GM21515 (cell line): Measurements from ENCODE around the gene CFAP299.

Source experiments
- ATAC-seq: cut with Tn5 transposase; IDR thresholded peaks from one replicate; pipeline ENCODE4 v1.9.1; 2021; ENCODE audit not compliant: unreplicated experiment

Gene CFAP299

DNA sequence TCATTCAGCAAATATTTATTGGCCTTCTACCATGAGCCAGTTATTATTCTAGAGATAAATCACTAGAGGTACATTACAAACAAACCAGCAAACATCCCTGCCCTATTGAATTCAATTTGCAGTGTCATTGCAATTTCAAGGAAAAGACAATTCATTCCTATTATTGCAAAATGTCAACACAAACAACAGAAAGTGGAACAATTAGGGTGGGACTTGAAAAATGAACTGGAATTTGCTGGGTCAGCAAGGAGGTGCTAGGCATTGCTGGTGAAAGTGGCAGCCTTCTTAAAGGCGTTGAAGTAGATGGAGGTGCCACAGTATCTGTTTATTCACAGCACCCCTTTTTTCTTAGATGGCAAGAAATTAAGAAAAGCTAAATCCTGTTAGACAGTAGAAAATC lies 470.9 kb downstream of the CFAP299 start:
- no peak for ATAC-seq

DNA sequence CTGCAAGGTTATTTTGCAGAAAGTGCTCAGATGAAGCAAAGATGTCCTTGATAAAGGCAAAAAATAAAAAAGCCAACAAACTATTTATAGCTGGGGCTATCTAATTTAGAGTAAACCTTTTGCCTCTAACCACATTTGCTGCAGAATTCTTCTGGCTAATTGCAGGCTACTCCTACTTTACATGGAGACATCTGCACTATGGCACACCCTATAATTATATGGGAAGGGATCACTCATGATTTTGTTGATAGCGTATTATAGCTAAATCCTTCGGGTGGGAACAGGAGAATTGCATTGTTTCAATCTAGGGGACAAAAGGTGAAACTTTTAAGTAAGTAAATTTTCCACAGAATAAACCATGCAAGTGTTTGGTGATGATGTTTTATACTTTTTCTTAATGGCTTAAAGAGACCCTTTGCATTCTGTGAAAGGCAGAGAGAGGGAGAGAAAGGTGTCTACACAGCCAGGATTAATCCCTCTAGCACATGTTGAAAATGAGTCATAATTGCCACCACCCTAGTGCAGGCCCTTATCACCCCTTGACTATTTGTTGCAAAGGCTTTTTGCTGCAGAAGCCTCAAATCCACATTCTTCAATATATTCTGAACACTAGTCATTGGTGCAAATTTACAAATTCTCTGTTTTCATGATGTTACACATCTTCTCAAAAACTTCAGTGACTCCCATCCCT lies 473.7 kb downstream of the CFAP299 start:
- ATAC-seq: no peak

DNA sequence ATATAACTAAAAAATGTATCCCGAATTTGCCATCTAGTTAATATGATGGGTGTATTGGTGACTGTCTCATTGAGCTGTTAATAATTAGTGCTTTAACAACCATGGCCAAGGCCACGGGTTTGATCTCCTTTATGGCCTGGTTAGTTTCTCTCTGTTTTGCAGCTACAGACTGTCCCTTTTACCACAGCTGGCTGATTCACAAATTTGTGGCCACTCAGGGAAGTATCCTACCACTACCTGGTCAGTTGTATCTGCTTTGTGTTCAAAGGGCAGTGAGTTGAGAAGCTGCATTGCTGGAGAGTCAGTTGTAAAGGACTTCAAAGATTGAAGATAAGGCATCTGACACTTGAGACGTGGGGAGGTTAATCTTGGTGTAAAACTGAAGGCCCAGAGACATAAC lies 475.9 kb downstream of the CFAP299 start:
- ATAC-seq: no peak

DNA sequence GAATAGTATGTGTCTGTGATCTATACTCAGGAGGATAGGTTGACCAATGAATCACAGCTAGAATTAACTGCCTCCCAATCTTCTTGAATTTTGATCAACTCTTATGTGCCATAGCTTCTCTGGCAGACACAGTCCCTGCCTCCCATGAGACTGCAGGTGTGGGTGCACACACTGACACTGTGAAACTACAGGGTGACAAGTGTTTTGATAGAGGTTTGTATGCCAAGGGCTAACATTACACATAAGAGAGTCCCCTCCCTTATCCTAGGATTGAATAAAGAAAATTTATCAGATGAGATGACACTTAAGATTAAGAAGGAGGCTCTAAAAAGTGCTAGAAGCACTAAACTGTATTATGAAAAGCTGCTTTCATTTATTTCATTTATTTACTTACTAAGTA lies 476.6 kb downstream of the CFAP299 start:
- no peak for ATAC-seq

DNA sequence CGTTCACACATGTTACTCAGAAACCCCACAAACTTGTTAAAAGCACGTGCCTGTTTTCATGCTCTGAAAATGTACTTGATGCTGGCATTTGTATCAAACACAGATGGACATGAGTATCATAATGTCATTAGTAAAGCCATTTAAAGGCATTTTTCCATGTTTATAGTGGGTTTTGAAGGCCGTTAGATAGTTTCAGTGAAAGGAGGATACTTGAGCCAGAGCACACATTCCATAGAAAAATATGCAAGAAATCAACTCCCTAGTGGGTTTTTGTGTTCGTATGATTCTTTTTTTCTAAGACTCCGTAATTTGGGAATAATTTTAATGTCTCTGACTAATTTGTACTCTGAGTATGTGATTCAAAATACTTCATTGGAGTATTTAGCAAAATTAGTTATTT lies 478.7 kb downstream of the CFAP299 start:
- ATAC-seq: no peak

DNA sequence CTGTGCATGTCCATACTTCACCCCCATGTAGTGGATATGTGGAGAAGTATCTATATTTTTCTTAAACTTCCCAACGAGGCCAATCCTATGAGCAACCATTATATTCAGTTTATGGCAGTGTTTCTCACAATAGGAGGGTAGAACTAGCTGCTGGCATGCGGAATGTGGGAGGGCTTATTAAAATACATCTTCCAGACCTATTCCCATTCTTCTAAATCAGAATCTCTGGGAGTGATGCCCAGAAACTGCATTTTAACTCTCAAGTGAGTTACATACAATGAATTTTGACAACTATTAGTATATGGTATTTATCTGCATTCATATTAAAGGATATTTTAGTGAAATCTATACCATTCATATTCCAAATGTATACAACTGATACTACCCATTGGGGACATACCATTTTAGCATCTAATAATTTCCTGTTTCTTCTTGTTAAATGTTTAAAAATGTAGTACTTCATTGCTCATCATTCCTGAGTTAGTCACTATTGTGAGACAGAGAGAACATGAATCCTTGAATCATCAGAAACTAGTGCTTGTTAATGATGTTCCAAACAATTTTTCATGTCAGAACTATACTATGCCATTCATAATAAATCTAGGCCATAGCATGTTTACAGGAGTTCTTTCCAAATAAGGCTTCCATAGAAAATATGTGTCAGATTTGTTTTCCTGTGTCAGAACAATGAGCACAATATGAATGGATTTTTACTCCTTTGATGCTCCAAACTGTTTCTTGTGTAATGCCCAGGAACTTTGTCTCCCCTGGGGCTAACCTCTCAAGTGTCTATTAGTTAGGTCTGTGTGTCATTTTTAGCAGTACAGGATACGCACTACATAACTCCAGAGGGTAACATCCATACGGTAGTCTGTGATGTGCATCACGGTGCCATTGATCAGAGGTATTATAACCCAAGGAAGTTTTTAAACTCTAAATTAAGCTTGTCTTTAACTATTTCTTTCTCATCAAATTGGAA lies 496.1 kb downstream of the CFAP299 start:
- ATAC-seq: no peak

DNA sequence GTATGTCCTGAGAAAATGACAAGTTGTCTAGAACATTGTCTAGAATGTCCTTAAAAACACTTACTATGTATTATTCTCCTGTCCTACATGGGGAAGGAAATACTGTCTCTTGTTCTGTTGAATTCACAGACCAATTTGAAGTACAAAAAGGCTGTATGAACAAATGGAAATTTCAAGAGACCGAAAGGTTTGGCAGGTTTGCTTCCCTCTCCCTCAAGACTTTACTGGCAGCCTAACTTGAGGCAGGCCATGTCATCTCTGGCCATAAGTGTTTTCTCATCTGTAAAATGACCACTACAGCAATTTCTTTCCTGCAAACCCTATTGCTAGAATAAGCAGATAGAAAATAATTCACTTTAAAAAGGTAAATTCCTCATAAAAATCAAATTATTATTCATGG lies 503.8 kb downstream of the CFAP299 start:
- no peak for ATAC-seq

DNA sequence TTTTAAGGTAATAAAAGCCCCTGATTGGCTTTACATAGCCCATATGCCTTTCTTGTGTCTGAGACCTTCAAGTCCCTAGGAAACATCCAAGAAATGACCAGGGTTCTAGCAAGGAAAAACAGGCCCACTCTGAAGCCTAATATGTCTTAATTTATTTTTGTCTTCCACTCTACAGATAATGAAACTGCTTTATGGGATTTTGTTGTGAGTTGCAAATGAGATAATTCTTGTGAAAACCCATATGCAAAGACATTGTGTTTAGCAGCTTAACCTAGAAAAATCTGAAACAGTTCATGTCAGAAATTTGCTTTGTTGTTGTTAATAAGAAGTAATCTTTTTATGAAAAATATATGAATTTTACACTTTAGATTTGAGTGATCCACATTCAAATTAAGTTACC lies 504.3 kb downstream of the CFAP299 start:
- no peak for ATAC-seq

DNA sequence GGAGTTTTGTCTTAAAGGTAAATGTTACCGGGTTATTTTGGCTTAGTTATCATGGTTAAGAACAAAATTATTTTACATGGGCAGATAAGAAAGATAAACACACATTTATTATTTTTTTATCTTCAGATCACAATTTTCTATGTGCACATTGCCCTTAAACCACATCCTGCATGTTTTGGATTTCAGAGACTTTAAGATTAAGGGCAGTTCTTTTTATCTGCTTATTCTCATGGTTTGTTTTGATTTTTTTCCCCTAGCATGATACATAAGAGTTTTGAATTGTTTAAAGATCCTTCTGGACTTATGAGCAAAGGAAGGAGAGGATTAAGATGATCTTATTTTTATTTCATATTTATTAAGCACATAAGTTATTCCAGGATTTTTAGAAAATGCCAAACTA lies 504.9 kb downstream of the CFAP299 start:
- no peak for ATAC-seq

DNA sequence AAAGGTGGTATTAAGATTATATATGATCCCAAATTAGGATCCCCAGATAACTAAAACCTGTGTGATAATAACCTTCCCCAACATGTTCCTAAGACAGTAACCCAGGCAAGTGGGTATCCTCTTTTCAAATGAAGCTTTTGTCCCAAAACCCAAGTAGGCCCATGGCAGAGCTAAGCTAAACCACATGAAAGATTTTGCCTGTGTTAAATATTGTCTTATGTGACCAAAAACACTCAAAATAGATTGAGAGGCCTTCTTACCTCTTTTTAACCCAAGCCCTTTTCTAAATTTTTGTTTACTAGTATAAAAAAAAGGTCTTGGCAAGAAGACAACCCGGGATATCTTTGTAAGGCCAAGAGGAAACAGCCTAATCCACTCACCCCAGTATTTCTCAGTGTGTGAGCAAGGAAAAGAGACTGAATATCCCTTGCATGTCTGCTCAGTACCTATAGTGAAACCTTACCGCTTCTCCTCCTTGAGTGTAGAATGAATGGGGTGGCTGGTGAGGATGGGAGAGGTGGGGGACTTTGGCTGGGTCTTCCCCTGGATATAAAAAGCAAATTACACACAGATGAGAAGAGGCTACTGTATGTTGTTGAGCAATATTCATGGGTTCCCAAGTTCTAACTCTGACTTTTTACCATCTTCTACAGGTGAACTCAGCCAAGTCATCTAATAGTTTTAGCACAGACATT lies 506.2 kb downstream of the CFAP299 start:
- no peak for ATAC-seq

DNA sequence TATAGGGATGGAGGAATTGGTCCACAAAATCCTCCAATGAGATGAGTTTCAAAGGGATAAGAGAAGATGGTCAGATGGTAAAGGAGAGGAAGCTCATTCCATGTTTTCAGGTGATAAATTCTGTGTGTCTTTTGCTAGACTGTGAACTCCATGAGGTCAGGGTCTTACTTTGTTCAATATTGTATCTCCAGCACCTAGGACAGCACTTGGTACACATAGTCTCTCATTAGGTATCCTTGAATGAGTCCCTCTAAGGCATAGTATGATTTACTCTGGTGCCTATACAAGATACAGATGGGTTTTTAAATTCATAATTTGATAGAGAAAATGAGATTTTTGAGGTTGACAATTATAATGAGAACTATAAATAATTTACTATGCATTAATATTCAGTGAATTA lies 510.7 kb downstream of the CFAP299 start:
- no peak for ATAC-seq

DNA sequence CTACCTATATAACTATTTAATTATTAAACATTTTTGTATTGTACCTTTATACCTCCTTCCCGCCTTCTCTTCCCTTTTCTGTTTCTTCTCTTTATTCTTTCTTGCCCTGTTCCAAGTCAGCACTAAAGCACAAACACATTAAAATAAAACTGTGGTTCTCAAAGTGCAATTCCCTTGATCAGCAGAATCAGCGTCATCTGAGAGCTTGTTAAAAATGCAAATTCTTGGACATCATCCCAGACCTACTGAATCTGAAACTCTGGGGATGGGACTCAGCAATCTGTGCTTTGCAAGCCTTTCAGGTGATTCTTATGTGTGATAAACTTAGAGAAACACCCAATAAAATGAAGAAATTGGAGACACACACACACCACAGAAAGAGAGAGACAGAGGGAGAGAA lies 516.5 kb downstream of the CFAP299 start:
- no peak for ATAC-seq

DNA sequence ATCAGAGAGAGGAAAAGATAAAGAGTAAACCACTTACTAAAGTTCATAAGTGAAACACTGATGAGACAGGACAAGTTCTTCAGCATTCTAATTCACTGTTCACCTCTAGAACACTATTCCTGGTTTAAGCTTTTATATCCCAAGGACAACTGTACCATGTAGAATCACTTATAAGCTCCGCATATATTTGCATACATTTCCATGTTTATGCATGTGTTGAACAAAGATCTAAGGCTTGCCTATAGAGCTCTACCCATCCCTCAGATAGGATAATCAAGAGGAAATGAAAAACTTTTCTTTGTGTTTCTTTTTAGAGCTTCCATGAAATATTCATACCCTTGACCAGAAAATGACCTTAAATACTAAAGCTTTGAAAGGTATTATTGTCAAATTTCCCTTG lies 538.0 kb downstream of the CFAP299 start:
- ATAC-seq: no peak

DNA sequence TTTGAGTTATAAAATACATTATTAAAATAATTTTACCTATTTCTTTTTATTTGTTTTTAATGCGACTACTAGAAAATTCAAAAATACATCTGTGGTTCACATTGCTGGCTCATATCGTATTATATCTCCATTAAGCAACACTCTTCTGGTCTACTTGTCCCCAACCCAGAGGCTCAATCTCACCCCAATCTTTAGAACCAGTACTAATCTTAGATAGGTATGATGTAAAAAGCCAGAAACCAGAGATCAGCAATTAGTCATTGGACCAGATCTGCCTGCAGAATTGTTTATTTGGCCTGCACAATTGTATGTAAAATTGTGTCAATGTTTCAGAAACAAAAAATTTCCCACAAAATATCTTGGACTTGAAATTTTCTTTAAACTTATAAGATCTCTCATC lies 539.4 kb downstream of the CFAP299 start:
- no peak for ATAC-seq

DNA sequence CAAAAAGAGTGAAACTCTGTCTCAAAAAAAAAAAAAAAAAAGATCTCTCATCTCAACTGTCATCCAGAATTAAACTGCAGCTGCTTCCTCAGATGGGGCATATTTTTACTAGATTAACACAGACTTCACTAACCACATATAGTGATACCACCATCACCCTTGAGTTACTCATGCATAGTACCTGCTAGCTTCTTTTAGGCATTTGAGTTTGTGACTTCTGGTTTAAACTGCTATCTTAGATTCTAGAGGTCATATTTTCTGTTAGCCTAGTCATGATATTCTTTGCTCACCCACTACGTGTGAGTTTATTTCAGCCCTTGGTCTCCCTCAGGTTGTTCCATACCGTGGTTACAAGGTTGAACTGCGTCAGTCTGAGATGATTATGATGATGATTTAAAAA lies 540.1 kb downstream of the CFAP299 start:
- ATAC-seq: peak; percentile 92

DNA sequence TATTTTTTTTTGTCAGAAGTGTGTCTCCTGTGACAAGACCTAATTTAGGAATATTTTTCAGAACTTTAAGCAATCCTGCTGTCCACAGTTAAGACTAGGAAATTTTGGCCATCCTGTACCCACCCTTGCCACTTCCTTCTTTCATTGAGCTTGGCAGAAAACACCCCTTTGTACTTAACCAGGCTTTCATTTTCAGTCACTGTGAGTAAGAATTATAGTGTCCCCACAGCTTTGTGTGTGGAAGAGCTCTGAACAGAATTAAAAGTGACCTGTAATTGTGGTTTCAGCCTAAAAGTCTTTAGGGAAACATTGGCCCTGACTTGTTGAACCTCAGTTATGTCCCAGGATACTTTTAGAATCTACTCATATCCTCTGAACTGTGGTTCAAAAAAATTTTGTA lies 541.3 kb downstream of the CFAP299 start:
- ATAC-seq: peak; percentile 63

DNA sequence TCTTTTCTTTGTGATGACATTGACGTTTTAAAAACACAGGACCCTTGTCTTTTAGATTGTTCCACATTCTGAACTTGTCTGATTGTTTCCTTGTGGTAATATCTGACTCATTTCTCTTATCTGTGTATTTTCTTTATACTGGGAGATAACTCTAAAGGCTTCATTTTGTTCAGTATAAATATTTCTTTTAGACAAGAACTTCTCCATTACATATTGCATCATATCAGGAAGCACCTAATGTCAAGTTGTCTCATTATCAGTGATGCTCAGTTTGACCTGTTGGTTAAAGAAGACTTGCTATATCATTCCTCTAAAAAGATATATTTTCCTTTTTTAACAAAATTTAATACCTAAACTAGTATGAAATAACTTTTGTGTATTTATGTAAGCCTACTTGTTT lies 542.7 kb downstream of the CFAP299 start:
- no peak for ATAC-seq

DNA sequence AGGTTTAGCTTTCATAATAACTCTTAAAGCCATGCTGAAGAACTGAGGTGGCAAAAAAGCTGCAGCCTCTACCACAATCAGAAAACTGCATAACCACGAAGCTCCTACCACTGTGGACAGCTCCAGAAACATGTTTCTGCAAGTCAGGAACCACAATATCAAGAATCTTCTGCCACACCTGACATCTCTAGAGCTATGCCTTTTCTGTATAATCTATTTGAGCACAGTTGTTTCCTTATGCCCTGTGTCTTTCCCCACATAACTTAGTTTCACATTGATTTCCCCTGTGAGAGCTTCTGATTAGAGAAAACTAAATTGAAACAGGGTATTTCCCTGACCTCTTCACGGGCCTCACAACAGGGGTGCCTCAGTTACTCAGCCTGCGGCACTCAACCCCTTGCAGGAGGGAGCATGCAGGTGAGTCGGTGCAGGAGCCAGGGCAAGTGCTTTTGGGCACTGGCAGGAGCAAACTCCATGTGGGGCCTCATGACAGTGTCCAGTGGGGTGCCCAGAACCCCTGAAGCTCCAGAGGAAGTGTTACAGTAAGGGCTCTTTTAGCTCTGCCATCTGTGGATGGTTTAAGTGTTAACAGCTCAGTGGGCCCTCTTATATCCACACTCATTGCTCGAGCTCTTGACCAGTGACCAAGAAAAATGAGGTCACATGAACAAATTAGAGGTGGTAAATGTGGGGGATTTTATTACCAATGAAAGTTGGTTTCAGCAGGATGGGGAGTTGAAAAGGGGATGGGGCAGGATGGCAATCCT lies 562.2 kb downstream of the CFAP299 start:
- ATAC-seq: peak; percentile 84

DNA sequence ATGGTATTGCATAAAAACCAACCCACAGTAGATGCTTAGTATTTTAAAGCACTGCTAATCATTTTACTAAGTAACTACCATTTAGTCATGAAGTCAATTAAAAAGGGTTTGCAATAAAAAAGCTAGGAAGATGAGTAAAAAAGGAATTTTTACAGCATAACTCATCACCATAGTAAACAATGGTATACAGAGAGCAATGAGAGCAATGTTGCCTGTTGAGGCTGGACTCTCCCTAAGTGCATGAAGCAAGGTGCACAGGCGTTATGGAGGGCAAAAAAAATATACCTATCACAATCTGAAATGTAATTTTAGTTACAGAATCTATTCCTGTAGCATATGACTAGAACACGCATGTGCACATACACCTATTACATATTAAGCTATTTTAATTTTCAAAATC lies 565.4 kb downstream of the CFAP299 start:
- ATAC-seq: no peak

DNA sequence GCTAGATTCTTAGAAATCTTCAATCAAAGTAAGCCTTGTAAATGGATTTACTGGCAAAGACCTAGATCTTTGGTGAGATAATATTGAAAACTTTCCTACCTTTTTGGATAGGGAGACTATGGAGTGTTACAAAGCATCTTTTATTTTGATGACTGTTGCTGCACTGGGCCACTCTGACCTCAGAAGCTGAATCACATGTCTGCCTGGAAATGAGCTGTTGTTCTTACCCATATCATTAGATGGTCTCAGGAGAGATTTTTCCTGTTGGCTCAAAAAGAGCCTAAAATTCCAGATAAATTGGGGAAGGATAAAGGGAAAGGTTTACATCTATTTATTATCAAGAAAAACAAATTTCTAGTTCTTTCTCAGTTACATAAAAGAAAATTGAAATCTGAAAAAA lies 567.5 kb downstream of the CFAP299 start:
- ATAC-seq: no peak

DNA sequence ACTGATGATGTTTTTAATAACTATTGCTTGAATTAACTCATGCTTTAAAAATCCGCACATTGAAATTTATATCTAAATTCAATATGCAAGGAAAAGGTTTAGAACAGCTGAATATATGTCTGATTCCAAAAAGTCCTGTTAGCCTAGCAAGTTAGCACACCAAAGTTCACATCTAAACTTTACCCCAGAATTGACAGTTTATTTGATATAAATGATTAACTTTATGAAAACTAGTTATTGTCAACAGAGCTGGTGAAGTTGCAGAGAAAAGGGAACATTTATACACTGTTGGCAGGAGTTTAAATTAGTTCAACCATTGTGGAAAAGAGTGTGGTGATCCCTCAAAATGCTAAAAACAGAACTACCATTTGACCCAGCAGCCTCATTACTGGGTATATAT lies 574.4 kb downstream of the CFAP299 start:
- ATAC-seq: no peak
